ENCODE measurements around the gene KIF2A. TPM values are rescaled to one million over a fixed set of nuclear protein-coding genes. Genes with fewer than 3 reads are reported as not detected.
A peak's percentile ranks its signal among the peaks of the same experiment; 100 is the strongest.

The KIF2A gene
- total and polyA plus RNA-seq, 2 of the 13 experiments (the other 11 are each of a cell fraction or from before 2014, with no cell fraction given) = 8.5 to 19.2 TPM

- TF ChIP-seq ZNF460 (CRISPR knock-in tag; IDR thresholded peaks at IDR 0.05; ENCODE audit: borderline replicate concordance) = no peak
- no peak for TF ChIP-seq ZNF550 (CRISPR knock-in tag; IDR thresholded peaks at IDR 0.05; ENCODE audit: borderline replicate concordance)
- no peak for TF ChIP-seq GLMP (CRISPR knock-in tag; IDR thresholded peaks at IDR 0.05; ENCODE audit: borderline replicate concordance)
- TF ChIP-seq ZNF615 (CRISPR knock-in tag; IDR thresholded peaks at IDR 0.05; ENCODE audit: borderline replicate concordance) = peak; percentile 85; the same call in 1 of the 2 replicates
- TF ChIP-seq KLF13 (CRISPR knock-in tag; IDR thresholded peaks at IDR 0.05) = peak; percentile 77; the same call in 1 of the 2 replicates
- TF ChIP-seq ZFAT (CRISPR knock-in tag; conservative IDR thresholded peaks at IDR 0.05) = no peak
- TF ChIP-seq ZNF362 (CRISPR knock-in tag; IDR thresholded peaks at IDR 0.05; ENCODE audit: borderline replicate concordance) = no peak
- peak; percentile 62; the same call in 1 of the 2 replicates for TF ChIP-seq ZNF263 (CRISPR knock-in tag; IDR thresholded peaks at IDR 0.05)
- TF ChIP-seq ZNF34 (CRISPR knock-in tag; IDR thresholded peaks at IDR 0.05; ENCODE audit: borderline replicate concordance) = no peak
- 0 out of 2 replicates have a peak, but pooled peaks have one; percentile 22 for TF ChIP-seq CBX5 (CRISPR knock-in tag; IDR thresholded peaks at IDR 0.05; ENCODE audit: borderline replicate concordance)
- TF ChIP-seq MBNL3 (CRISPR knock-in tag; conservative IDR thresholded peaks at IDR 0.05) = no peak
- TF ChIP-seq CHD4 (IDR thresholded peaks at IDR 0.05; ENCODE audit: borderline replicate concordance, low read length) = no peak
- TF ChIP-seq ZMYM3 (CRISPR knock-in tag; IDR thresholded peaks at IDR 0.05) = no peak
- TF ChIP-seq CTCF (CRISPR knock-in tag; IDR thresholded peaks at IDR 0.05) = peak; percentile 36
- 0 out of 2 replicates have a peak, but pooled peaks have one; percentile 55 for TF ChIP-seq FOXO4 (CRISPR knock-in tag; conservative IDR thresholded peaks at IDR 0.05)
- TF ChIP-seq ATM (IDR thresholded peaks at IDR 0.05; ENCODE audit: borderline replicate concordance) = no peak
- TF ChIP-seq ESRRA (CRISPR knock-in tag; IDR thresholded peaks at IDR 0.05; ENCODE audit: low read depth) = no peak
- TF ChIP-seq POLR2AphosphoS2 (IDR thresholded peaks at IDR 0.05; ENCODE audit: low read depth, low read length) = no peak
- no peak for TF ChIP-seq HCFC1 (IDR thresholded peaks at IDR 0.05; ENCODE audit: low read depth, low read length)
- TF ChIP-seq THAP7 (CRISPR knock-in tag; IDR thresholded peaks at IDR 0.05) = no peak
- TF ChIP-seq ZNF740 (CRISPR knock-in tag; IDR thresholded peaks at IDR 0.05) = 0 out of 2 replicates have a peak, but pooled peaks have one; percentile 5
- TF ChIP-seq HOXA5 (CRISPR knock-in tag; IDR thresholded peaks at IDR 0.05) = no peak
- TF ChIP-seq IKZF1 (IDR thresholded peaks at IDR 0.05) = no peak
- peak; percentile 73; the same call in 1 of the 2 replicates for TF ChIP-seq TARDBP (CRISPR knock-in tag; IDR thresholded peaks at IDR 0.05)
- no peak for TF ChIP-seq MTA3 (CRISPR knock-in tag; IDR thresholded peaks at IDR 0.05)
Measured at GRCh38 chr5:62305715-62306322, at the start of gene KIF2A (continued).
